Measurements from ENCODE around the gene RPS29. TPM values are rescaled to one million over a fixed set of nuclear protein-coding genes. Genes with fewer than 3 reads are reported as not detected.

Gene RPS29
- total and polyA plus RNA-seq, 10 of the 15 experiments (the other 5 are each of a cell fraction or from before 2014, with no cell fraction given) = 2,685 to 10,815 (median 4,359) TPM

DNA sequence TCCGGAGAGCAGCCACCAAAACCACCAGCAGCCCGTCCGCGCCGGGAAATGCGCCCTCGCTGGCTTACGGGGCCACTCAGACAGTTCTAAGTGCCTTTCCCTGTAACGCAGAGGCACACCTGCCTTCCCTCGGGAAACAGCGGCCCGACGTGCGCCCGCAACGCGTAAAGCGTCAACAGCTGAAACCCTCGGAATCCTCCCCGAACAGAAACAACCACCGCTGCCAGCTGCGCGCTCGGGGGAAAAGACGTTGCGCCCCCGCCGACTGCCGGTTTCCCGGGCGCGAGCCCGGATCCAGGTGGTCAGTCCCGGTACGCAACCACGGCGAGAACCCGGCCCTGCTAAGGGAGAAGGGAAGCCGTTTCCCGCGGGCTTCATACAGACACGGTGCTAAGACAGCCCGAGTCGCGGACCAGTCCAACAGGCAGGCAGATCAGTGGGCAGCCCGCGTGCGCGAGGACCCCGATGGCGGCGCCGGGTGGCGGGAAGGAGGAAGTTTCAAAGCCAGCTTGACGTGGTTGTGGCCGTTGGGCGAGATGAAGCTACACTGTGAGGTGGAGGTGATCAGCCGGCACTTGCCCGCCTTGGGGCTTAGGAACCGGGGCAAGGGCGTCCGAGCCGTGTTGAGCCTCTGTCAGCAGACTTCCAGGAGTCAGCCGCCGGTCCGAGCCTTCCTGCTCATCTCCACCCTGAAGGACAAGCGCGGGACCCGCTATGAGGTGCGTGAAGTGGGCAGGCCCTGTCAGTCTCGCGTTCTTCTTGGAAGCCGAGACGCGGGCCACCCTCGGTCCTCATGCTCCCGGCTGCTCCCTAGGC is 12.5 kb upstream of the RPS29 start, which contains the start of gene LRR1 (continued):
- TF ChIP-seq, protein P1, sequence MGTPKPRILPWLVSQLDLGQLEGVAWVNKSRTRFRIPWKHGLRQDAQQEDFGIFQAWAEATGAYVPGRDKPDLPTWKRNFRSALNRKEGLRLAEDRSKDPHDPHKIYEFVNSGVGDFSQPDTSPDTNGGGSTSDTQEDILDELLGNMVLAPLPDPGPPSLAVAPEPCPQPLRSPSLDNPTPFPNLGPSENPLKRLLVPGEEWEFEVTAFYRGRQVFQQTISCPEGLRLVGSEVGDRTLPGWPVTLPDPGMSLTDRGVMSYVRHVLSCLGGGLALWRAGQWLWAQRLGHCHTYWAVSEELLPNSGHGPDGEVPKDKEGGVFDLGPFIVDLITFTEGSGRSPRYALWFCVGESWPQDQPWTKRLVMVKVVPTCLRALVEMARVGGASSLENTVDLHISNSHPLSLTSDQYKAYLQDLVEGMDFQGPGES (IDR thresholded peaks at IDR 0.05) = no peak; the same call in 1 of the 2 replicates
- TF ChIP-seq, protein P2, sequence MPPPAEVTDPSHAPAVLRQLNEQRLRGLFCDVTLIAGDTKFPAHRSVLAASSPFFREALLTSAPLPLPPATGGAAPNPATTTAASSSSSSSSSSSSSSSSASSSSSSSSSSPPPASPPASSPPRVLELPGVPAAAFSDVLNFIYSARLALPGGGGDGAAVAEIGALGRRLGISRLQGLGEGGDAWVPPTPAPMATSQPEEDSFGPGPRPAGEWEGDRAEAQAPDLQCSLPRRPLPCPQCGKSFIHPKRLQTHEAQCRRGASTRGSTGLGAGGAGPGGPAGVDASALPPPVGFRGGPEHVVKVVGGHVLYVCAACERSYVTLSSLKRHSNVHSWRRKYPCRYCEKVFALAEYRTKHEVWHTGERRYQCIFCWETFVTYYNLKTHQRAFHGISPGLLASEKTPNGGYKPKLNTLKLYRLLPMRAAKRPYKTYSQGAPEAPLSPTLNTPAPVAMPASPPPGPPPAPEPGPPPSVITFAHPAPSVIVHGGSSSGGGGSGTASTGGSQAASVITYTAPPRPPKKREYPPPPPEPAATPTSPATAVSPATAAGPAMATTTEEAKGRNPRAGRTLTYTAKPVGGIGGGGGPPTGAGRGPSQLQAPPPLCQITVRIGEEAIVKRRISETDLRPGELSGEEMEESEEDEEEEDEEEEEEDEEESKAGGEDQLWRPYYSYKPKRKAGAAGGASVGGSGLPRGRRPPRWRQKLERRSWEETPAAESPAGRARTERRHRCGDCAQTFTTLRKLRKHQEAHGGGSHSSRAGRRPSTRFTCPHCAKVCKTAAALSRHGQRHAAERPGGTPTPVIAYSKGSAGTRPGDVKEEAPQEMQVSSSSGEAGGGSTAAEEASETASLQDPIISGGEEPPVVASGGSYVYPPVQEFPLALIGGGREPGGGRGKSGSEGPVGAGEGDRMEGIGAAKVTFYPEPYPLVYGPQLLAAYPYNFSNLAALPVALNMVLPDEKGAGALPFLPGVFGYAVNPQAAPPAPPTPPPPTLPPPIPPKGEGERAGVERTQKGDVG (CRISPR knock-in tag; IDR thresholded peaks at IDR 0.05) = no peak
- TF ChIP-seq, protein P3, sequence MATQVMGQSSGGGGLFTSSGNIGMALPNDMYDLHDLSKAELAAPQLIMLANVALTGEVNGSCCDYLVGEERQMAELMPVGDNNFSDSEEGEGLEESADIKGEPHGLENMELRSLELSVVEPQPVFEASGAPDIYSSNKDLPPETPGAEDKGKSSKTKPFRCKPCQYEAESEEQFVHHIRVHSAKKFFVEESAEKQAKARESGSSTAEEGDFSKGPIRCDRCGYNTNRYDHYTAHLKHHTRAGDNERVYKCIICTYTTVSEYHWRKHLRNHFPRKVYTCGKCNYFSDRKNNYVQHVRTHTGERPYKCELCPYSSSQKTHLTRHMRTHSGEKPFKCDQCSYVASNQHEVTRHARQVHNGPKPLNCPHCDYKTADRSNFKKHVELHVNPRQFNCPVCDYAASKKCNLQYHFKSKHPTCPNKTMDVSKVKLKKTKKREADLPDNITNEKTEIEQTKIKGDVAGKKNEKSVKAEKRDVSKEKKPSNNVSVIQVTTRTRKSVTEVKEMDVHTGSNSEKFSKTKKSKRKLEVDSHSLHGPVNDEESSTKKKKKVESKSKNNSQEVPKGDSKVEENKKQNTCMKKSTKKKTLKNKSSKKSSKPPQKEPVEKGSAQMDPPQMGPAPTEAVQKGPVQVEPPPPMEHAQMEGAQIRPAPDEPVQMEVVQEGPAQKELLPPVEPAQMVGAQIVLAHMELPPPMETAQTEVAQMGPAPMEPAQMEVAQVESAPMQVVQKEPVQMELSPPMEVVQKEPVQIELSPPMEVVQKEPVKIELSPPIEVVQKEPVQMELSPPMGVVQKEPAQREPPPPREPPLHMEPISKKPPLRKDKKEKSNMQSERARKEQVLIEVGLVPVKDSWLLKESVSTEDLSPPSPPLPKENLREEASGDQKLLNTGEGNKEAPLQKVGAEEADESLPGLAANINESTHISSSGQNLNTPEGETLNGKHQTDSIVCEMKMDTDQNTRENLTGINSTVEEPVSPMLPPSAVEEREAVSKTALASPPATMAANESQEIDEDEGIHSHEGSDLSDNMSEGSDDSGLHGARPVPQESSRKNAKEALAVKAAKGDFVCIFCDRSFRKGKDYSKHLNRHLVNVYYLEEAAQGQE (IDR thresholded peaks at IDR 0.05; ENCODE audit: low read depth, low read length) = no peak
- TF ChIP-seq EP300 (IDR thresholded peaks at IDR 0.05; ENCODE audit: borderline replicate concordance in 1 of 2, control insufficient read depth in 1 of 2, low read depth in 2 of 2, low read length in 2 of 2) (peak in 1 of 2 experiments; percentile 6; a peak in 1 of 4 replicates), ZNF384 (IDR thresholded peaks at IDR 0.05; ENCODE audit: borderline replicate concordance, low read depth, low read length) (no peak), EZH2 (IDR thresholded peaks at IDR 0.05; ENCODE audit: borderline replicate concordance, control insufficient read depth, low read depth, low read length) (no peak), MTA2 (IDR thresholded peaks at IDR 0.05; ENCODE audit: low read depth) (no peak), CEBPB (IDR thresholded peaks at IDR 0.05; ENCODE audit: borderline replicate concordance in 1 of 2, low read depth in 2 of 2, low read length in 2 of 2) (no peak), TCF7 (IDR thresholded peaks at IDR 0.05; ENCODE audit: borderline replicate concordance) (no peak), ZNF217 (IDR thresholded peaks at IDR 0.05) (no peak), ETV6 (conservative IDR thresholded peaks at IDR 0.05 in 1 of 2, IDR thresholded peaks at IDR 0.05 in 1 of 2; ENCODE audit: borderline replicate concordance in 1 of 2, low read depth in 1 of 2) (no peak), DPF2 (IDR thresholded peaks at IDR 0.05) (peak; percentile 78), SMC3 (IDR thresholded peaks at IDR 0.05; ENCODE audit: borderline replicate concordance, low read length) (peak; percentile 3; the same call in 1 of the 2 replicates), POLR2A (IDR thresholded peaks at IDR 0.05; ENCODE audit: low read depth, low read length) (peak; percentile 93), NFYB (IDR thresholded peaks at IDR 0.05; ENCODE audit: insufficient read depth, low read depth, low read length) (no peak), SPI1 (IDR thresholded peaks at IDR 0.05; ENCODE audit: borderline replicate concordance, insufficient read depth, low read depth, low read length) (no peak)
- TF ChIP-seq, protein P4, sequence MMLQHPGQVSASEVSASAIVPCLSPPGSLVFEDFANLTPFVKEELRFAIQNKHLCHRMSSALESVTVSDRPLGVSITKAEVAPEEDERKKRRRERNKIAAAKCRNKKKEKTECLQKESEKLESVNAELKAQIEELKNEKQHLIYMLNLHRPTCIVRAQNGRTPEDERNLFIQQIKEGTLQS (IDR thresholded peaks at IDR 0.05; ENCODE audit: borderline replicate concordance, extremely low read depth, low read depth, low read length) = no peak
- TF ChIP-seq, protein P5, sequence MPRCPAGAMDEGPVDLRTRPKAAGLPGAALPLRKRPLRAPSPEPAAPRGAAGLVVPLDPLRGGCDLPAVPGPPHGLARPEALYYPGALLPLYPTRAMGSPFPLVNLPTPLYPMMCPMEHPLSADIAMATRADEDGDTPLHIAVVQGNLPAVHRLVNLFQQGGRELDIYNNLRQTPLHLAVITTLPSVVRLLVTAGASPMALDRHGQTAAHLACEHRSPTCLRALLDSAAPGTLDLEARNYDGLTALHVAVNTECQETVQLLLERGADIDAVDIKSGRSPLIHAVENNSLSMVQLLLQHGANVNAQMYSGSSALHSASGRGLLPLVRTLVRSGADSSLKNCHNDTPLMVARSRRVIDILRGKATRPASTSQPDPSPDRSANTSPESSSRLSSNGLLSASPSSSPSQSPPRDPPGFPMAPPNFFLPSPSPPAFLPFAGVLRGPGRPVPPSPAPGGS (IDR thresholded peaks at IDR 0.05; ENCODE audit: borderline replicate concordance, insufficient read depth, low read depth, low read length, poor library complexity, severe bottlenecking) = peak; percentile 32

All from GM12878 (cell line).